MCF 10A (cell line): ENCODE data around the gene CNTNAP2. TPM values are rescaled to one million over a fixed set of nuclear protein-coding genes. Genes with fewer than 3 reads are reported as not detected.
A peak's percentile ranks its signal among the peaks of the same experiment; 100 is the strongest.

ENCODE experiments used
- BruUV-seq: library from RNA; stranded (reverse); fragments of 400-500 nt; replicated peaks from 2 replicates; lab custom pipeline; 2021; lab: Mats Ljungman, UMichigan
- CTCF ChIA-PET: fragments of 300-600 bp; sonication (Branson Sonifier 250); formaldehyde crosslinking; extraction: SDS; loops from one replicate; lab custom pipeline; 2021; ENCODE audit warnings: antibody characterized with exemption, inconsistent platforms; lab: Yijun Ruan, JAX
- POLR2A ChIA-PET: fragments of 300-600, 350-650 bp; sonication (Branson Sonifier 250); formaldehyde crosslinking; extraction: SDS; loops from one replicate; lab custom pipeline; 2020; ENCODE audit warnings: antibody characterized with exemption, inconsistent platforms; lab: Yijun Ruan, JAX
- DNase-seq: peaks from one replicate; pipeline ENCODE4 v3.0.0-alpha.2; 2018; ENCODE audit not compliant: unreplicated experiment
- H3K27ac Mint-ChIP-seq: one replicate; pipeline ENCODE4 v1.8.0; 2022; ENCODE audit warnings: mild to moderate bottlenecking, low read depth, mixed read lengths; ENCODE audit not compliant: unreplicated experiment
- H3K27me3 Mint-ChIP-seq: one replicate; pipeline ENCODE4 v1.8.0; 2022; ENCODE audit warnings: mixed read lengths; ENCODE audit not compliant: insufficient read depth, unreplicated experiment
- H3K36me3 Mint-ChIP-seq: one replicate; pipeline ENCODE4 v1.8.0; 2022; ENCODE audit warnings: mild to moderate bottlenecking, moderate library complexity, mixed read lengths; ENCODE audit not compliant: insufficient read depth, unreplicated experiment
- H3K4me1 Mint-ChIP-seq: one replicate; pipeline ENCODE4 v1.8.0; 2022; ENCODE audit warnings: mixed read lengths; ENCODE audit not compliant: insufficient read depth, unreplicated experiment
- H3K4me3 Mint-ChIP-seq: one replicate; pipeline ENCODE4 v1.8.0; 2022; ENCODE audit warnings: mild to moderate bottlenecking, moderate library complexity, mixed read lengths; ENCODE audit not compliant: unreplicated experiment
- H3K9me3 Mint-ChIP-seq: one replicate; pipeline ENCODE4 v1.8.0; 2022; ENCODE audit warnings: mixed read lengths; ENCODE audit not compliant: unreplicated experiment
- CTCF ChIP-seq: fragments of 200-600 bp; IDR thresholded peaks from one replicate; pipeline ENCODE4 v1.8.0; 2022; ENCODE audit warnings: antibody characterized with exemption, mild to moderate bottlenecking; ENCODE audit not compliant: unreplicated experiment
- intact Hi-C: fragments of 100-400 bp; cut with micrococcal nuclease; formaldehyde crosslinking; loops from 2 replicates; pipeline ENCODE4 v1.14.1; 2022
- total RNA-seq: library from RNA; stranded (reverse); gene quantifications from 2 replicates; pipeline ENCODE4 v1.2.3, GENCODE V29; 2022

Gene CNTNAP2
- total RNA-seq, 1 experiment from 2014 or later = 1.1 TPM

- H3K36me3 Mint-ChIP-seq = no peaks in the 10 kb centered on the region
Measured at GRCh38 chr7:148079206-148080080, 1962.8 kb downstream of the CNTNAP2 start.

DNA sequence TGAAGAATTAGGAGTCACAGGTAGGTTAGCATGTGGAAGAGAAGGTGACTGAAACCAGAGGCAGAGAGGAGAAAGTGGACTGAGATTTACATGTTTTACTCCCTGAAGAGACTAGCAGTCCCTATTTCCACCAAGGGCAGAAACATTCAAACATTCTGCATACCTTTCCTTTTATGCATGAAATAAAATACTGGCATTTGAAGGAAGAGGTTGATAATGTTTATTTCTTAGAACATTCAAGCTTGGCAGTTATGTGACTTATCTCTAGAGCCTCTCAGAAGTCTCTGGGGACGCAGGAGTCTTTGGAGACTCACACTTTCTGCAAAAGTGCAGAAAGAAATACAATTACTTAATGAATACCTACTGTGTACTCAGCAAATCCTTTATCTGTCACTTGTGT, 1966.8 kb downstream of the CNTNAP2 start:
- Mint-ChIP-seq H3K36me3 (no peaks in the 10 kb centered on the region), H3K9me3 (no peaks in the 10 kb centered on the region), H3K27me3 (peaks cover 74% of the 10 kb centered on the region), H3K27ac (no peak overlapping the region), H3K4me1 (no peaks in the 10 kb centered on the region), H3K4me3 (no peak overlapping the region)
- no TSS peak for BruUV-seq
- no peak for DNase-seq
- no peak for TF ChIP-seq CTCF
- ChIA-PET CTCF (no interaction called here), POLR2A (no interaction called here)
- intact Hi-C loops = loop anchor here (10.0 kb wide), 2 partner anchors 649 to 1969 kb away; partner anchors contain the start of gene CNTNAP2

More at GRCh38 chr7:148079206-148080080, 1962.8 kb downstream of the CNTNAP2 start:
- intact Hi-C loops = loop anchor here (10.0 kb wide), 2 partner anchors 645 to 1965 kb away; partner anchors contain the start of gene CNTNAP2
- ChIA-PET POLR2A (no interaction called here), CTCF (interaction anchor here (0.5 to 1.1 kb wide), 4 partner anchors 14 to 834 kb away, joined by 3 to 4 read pairs (median 3); no protein-coding TSS in a partner anchor)
- no peak overlapping the region for H3K27ac Mint-ChIP-seq
- no peak for TF ChIP-seq CTCF
- DNase-seq = no peak
- no peaks in the 10 kb centered on the region for H3K4me1 Mint-ChIP-seq
- BruUV-seq = no TSS peak
- no peaks in the 10 kb centered on the region for H3K9me3 Mint-ChIP-seq
- H3K27me3 Mint-ChIP-seq = peaks cover 56% of the 10 kb centered on the region
- H3K4me3 Mint-ChIP-seq = no peak overlapping the region

- Mint-ChIP-seq H3K9me3 (no peaks in the 10 kb centered on the region), H3K27me3 (peaks cover 81% of the 10 kb centered on the region), H3K4me3 (no peak overlapping the region), H3K36me3 (no peaks in the 10 kb centered on the region), H3K27ac (no peak overlapping the region), H3K4me1 (no peaks in the 10 kb centered on the region)
- intact Hi-C loops = loop anchor here (1.0 to 10.0 kb wide), 6 partner anchors 159 to 1969 kb away; partner anchors contain the start of gene CNTNAP2
- ChIA-PET POLR2A (no interaction called here), CTCF (interaction anchor here (1.4 kb wide), 1 partner anchor 16 kb away, joined by 6 read pairs; no protein-coding TSS in a partner anchor)
- peak; percentile 68 for TF ChIP-seq CTCF
- peak; percentile 63 for DNase-seq
- no TSS peak for BruUV-seq
Measured at GRCh38 chr7:148084138-148084537, 1967.5 kb downstream of the CNTNAP2 start.

DNA sequence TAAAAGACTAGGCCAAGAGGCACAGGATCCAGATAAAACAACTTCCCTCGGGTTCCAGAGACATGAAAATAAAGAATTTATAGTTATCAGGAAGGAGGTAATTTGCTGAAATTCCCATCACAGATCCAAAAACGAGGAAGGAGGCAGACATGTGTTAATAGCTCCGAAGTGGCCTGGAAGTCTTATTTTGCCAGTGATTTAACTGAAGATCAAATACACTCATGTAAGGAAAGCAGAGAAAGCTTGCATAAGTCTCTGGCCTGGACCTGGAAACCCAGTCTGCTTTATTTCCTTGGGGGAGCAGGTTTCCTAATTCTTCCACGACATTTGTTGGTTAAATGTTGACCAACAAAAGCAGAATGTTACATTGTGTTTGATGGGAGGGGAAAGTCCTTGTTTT, 1975.3 kb downstream of the CNTNAP2 start:
- Mint-ChIP-seq H3K27ac (no peak overlapping the region), H3K36me3 (no peaks in the 10 kb centered on the region), H3K4me3 (no peak overlapping the region), H3K4me1 (no peaks in the 10 kb centered on the region), H3K27me3 (peaks cover 87% of the 10 kb centered on the region), H3K9me3 (no peaks in the 10 kb centered on the region)
- ChIA-PET POLR2A (interaction anchor here (0.6 kb wide), 2 partner anchors 170 to 335 kb away, joined by 3 read pairs; no protein-coding TSS in a partner anchor), CTCF (interaction anchor here (0.6 to 0.7 kb wide), 2 partner anchors 178 to 1789 kb away, joined by 3 read pairs; no protein-coding TSS in a partner anchor)
- no peak for TF ChIP-seq CTCF
- BruUV-seq = no TSS peak
- DNase-seq = no peak
- intact Hi-C loops = no loop called here
